OCI-LY1 (cell line): ENCODE data around the gene PDE4D.

ENCODE experiments used
- EZH2 ChIP-seq: fragments of 200-600 bp; sonication (generic), shearing (Covaris generic); IDR thresholded peaks from 2 replicates; pipeline ENCODE4 v1.8.0; 2017; ENCODE audit warnings: borderline replicate concordance, mixed run types, mild to moderate bottlenecking, antibody characterized with exemption, low read length, moderate library complexity, mixed read lengths
- TF ChIP-seq, protein P1 (sequence below): fragments of 200-600 bp; sonication (generic), shearing (Covaris generic); IDR thresholded peaks from 2 replicates; pipeline ENCODE4 v1.5.1; 2017; ENCODE audit warnings: mild to moderate bottlenecking, antibody characterized with exemption, low read length, moderate library complexity, mixed read lengths

DNA sequence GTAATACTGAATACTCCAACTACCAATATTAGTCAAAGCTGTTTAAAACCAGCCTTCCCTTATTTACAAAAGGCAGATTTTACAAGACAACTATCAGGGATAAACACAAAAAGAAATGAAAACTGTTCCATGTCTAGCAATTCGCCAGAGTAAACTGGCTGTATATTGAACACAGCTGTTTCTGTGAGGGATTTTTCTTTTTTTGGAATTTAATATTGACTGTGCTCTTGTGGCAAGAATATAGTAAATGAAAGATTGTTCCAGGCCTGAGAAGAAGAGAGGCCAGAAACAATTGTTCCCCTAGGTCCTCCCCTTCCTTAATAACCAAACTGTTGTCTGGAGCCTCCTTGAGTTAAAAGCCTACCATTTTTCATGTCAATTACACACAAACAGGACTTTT is 188.6 kb downstream of the PDE4D start:
- no peak for TF ChIP-seq EZH2
- TF ChIP-seq, protein P1, sequence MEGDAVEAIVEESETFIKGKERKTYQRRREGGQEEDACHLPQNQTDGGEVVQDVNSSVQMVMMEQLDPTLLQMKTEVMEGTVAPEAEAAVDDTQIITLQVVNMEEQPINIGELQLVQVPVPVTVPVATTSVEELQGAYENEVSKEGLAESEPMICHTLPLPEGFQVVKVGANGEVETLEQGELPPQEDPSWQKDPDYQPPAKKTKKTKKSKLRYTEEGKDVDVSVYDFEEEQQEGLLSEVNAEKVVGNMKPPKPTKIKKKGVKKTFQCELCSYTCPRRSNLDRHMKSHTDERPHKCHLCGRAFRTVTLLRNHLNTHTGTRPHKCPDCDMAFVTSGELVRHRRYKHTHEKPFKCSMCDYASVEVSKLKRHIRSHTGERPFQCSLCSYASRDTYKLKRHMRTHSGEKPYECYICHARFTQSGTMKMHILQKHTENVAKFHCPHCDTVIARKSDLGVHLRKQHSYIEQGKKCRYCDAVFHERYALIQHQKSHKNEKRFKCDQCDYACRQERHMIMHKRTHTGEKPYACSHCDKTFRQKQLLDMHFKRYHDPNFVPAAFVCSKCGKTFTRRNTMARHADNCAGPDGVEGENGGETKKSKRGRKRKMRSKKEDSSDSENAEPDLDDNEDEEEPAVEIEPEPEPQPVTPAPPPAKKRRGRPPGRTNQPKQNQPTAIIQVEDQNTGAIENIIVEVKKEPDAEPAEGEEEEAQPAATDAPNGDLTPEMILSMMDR, result no peak
